BJ (cell line): ENCODE results near the gene FMN1. TPM values are rescaled to one million over a fixed set of nuclear protein-coding genes. Genes with fewer than 3 reads are reported as not detected.

Experiments used
- CTCF ChIA-PET: fragments of 350-600 bp; formaldehyde crosslinking; extraction: SDS; loops from one replicate; lab custom pipeline; 2021; ENCODE audit warnings: antibody characterized with exemption, inconsistent platforms; lab: Yijun Ruan, JAX
- POLR2A ChIA-PET: fragments of 300-600 bp; sonication (Branson Sonifier 250); formaldehyde crosslinking; extraction: SDS; loops from one replicate; lab custom pipeline; 2021; ENCODE audit warnings: antibody characterized with exemption; lab: Charles Lee
- DNase-seq: peaks from one replicate; pipeline ENCODE4 v3.0.0-alpha.2; 2011; ENCODE audit warnings: low read depth
- H3K27me3 ChIP-seq: 2 replicates; pipeline ENCODE4 v1.6.0; 2011; ENCODE audit warnings: low read length; ENCODE audit not compliant: control insufficient read depth, insufficient read depth
- H3K36me3 ChIP-seq: 2 replicates; pipeline ENCODE4 v1.5.1; 2011; ENCODE audit warnings: low read length; ENCODE audit not compliant: control insufficient read depth, insufficient read depth
- H3K4me3 ChIP-seq: 2 replicates; pipeline ENCODE4 v1.5.1; 2011; ENCODE audit warnings: low read depth, mild to moderate bottlenecking, control low read depth, low read length
- CTCF ChIP-seq: IDR thresholded peaks from 2 replicates; pipeline ENCODE4 v1.5.1; 2011; ENCODE audit warnings: low read depth, mild to moderate bottlenecking, control low read depth, inconsistent platforms, low read length, moderate library complexity; ENCODE audit not compliant: insufficient read depth
- polyA plus RNA-seq: library from polyadenylated mRNA; depleted of rRNA; stranded (reverse); fragments of >200 nt; gene quantifications from 2 replicates; pipeline ENCODE4 v1.2.3, GENCODE V29; 2011

FMN1 gene
- polyA plus RNA-seq, 1 experiment: 2.6 TPM

GRCh38 chr15:33013827-33014445 lies 180.6 kb downstream of the FMN1 start:
- ChIA-PET CTCF (interaction anchor here (0.9 to 3.2 kb wide), 6 partner anchors 9 to 363 kb away, joined by 3 to 15 read pairs (median 5); no protein-coding TSS in a partner anchor), POLR2A (no interaction called here)
- peak; percentile 32 for DNase-seq
- no peaks in the 10 kb centered on the region for H3K36me3 ChIP-seq
- no peak overlapping the region for H3K4me3 ChIP-seq
- TF ChIP-seq CTCF: no peak
- H3K27me3 ChIP-seq: no peaks in the 10 kb centered on the region

GRCh38 chr15:33011976-33012375 lies 182.5 kb downstream of the FMN1 start:
- no peak for TF ChIP-seq CTCF
- ChIA-PET CTCF (interaction anchor here (1.6 kb wide), 1 partner anchor 11 kb away, joined by 4 read pairs; no protein-coding TSS in a partner anchor), POLR2A (no interaction called here)
- no peak overlapping the region for H3K4me3 ChIP-seq
- no peaks in the 10 kb centered on the region for H3K27me3 ChIP-seq
- no peak for DNase-seq
- no peaks in the 10 kb centered on the region for H3K36me3 ChIP-seq

- POLR2A ChIA-PET: no interaction called here
These were observed 184.9 kb downstream of the FMN1 start for GRCh38 chr15:33009603-33010002.

GRCh38 chr15:33009026-33009425 lies 185.5 kb downstream of the FMN1 start:
- ChIA-PET POLR2A (no interaction called here), CTCF (interaction anchor here (0.7 to 1.6 kb wide), 3 partner anchors 13 to 347 kb away, joined by 3 to 5 read pairs (median 4); no protein-coding TSS in a partner anchor)
- TF ChIP-seq CTCF: no peak
- H3K36me3 ChIP-seq: no peaks in the 10 kb centered on the region
- H3K4me3 ChIP-seq: no peak overlapping the region
- DNase-seq: no peak
- H3K27me3 ChIP-seq: no peaks in the 10 kb centered on the region

More at GRCh38 chr15:33009603-33010002, 184.9 kb downstream of the FMN1 start:
- DNase-seq: no peak
- CTCF ChIA-PET: interaction anchor here (0.7 to 1.6 kb wide), 3 partner anchors 13 to 347 kb away, joined by 3 to 5 read pairs (median 4); no protein-coding TSS in a partner anchor
- Histone ChIP-seq H3K4me3 (no peak overlapping the region), H3K36me3 (no peaks in the 10 kb centered on the region), H3K27me3 (no peaks in the 10 kb centered on the region)
- TF ChIP-seq CTCF: no peak

GRCh38 chr15:33008284-33008995 lies 186.1 kb downstream of the FMN1 start:
- CTCF ChIA-PET: interaction anchor here (1.0 to 1.7 kb wide), 4 partner anchors 13 to 346 kb away, joined by 3 to 6 read pairs (median 4); no protein-coding TSS in a partner anchor
- POLR2A ChIA-PET: no interaction called here
- H3K4me3 ChIP-seq: no peak overlapping the region
- no peaks in the 10 kb centered on the region for H3K36me3 ChIP-seq
- peak; percentile 30 for DNase-seq
- H3K27me3 ChIP-seq: no peaks in the 10 kb centered on the region
- no peak for TF ChIP-seq CTCF
